Gastrocnemius medialis (tissue), 4 donors: ENCODE measurements around the gene GREB1L. TPM values are rescaled to one million over a fixed set of nuclear protein-coding genes. Genes with fewer than 3 reads are reported as not detected.

ENCODE experiments used
- ATAC-seq, 2 donors: fragments of 150-250 bp; one replicate each; pipeline ENCODE4 v1.9.1; 2016
- DNase-seq, 2 donors: peaks; one replicate each; pipeline ENCODE4 v3.0.0-alpha.2; 2019
- H3K27ac ChIP-seq, 4 donors: fragments of 200-600 bp; sonication (generic); 1 replicate in 1 of 4; 2 replicates in 3 of 4; pipeline ENCODE4 v1.5.1; 2016 to 2018; ENCODE audit warnings: mild to moderate bottlenecking in 2 of 4, moderate library complexity in 1 of 4
- H3K27me3 ChIP-seq, 3 donors: fragments of 200-600 bp; sonication (generic) in 2 of 3; 1 replicate in 1 of 3; 2 replicates in 2 of 3; pipeline versions ENCODE4 v1.5.1 to v1.6.0; 2016 to 2019; ENCODE audit warnings: mild to moderate bottlenecking in 1 of 3, moderate library complexity in 1 of 3
- H3K36me3 ChIP-seq, 2 donors: fragments of 200-600 bp; sonication (generic) in 1 of 2; one replicate each; pipeline ENCODE4 v1.5.1; 2017 to 2018
- H3K4me1 ChIP-seq, 2 donors: fragments of 200-600 bp; sonication (generic) in 1 of 2; one replicate each; pipeline ENCODE4 v1.5.1; 2016 to 2017; ENCODE audit warnings: mild to moderate bottlenecking in 2 of 2
- H3K4me3 ChIP-seq, 4 donors: fragments of 200-600 bp; sonication (generic) in 3 of 4; 1 replicate in 1 of 4; 2 replicates in 3 of 4; pipeline ENCODE4 v1.5.1; 2016 to 2019; ENCODE audit warnings: mild to moderate bottlenecking in 2 of 4
- H3K9me3 ChIP-seq, 3 donors: fragments of 200-600 bp; sonication (generic) in 2 of 3; 1 replicate in 1 of 3; 2 replicates in 2 of 3; pipeline ENCODE4 v1.5.1; 2016 to 2019
- POLR2A ChIP-seq, 2 donors: fragments of 450-650 bp; IDR thresholded peaks; one replicate each; pipeline ENCODE4 v1.6.1; 2017; ENCODE audit warnings: antibody characterized with exemption in 2 of 2, mild to moderate bottlenecking in 2 of 2, moderate library complexity in 2 of 2
- in situ Hi-C, 4 donors: fragments of 200-750 bp; cut with MboI; loops; one replicate each; pipeline versions ENCODE4 v1.15.0 to v1.8.0; 2017; ENCODE audit warnings: low sequenced_read_pairs in 4 of 4
- intact Hi-C: fragments of 100-400 bp; cut with DNase I; formaldehyde crosslinking; loops from one replicate; pipeline ENCODE4 v1.15.1; 2023; ENCODE audit warnings: low total_unique reads
- total RNA-seq, 4 donors: library from RNA; depleted of rRNA; stranded (reverse); fragments of >200 nt; gene quantifications; one replicate each; pipeline versions ENCODE4 v1.1.0 to v1.2.3, GENCODE V29; 2016
- TF ChIP-seq, protein P1 (sequence below), 5 experiments: fragments of 450-650 bp in 3 of 5; fragments of 200-600 bp in 2 of 5; sonication (generic) in 2 of 5; IDR thresholded peaks in 4 of 5; conservative IDR thresholded peaks in 1 of 5; 1 replicate in 4 of 5; 2 replicates in 1 of 5; pipeline ENCODE4 v1.5.1; 2016 to 2019; ENCODE audit warnings: antibody characterized with exemption in 5 of 5, mild to moderate bottlenecking in 3 of 5, moderate library complexity in 3 of 5

GREB1L gene
- total RNA-seq, 4 donors from 2014 or later = 4.4 to 14.4 (median 7.4) TPM

DNA sequence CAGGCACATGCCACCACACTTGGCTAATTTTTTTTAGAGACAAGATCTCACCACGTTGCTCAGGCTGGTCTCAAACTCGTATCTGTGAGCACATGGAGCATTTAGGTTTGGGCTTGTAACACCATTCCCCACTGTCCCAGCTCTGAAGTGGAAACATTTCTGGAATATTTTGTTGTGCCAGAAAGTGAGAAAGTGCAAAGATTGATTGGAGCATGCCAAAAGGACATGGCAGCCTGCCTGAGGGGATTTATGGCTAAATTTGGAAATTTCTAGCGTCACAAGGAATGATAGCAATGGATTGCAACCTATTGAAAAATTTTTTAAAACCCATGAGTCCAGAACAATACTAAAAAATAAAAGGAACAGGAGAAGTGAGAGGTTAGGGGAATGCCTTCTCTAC lies 221.7 kb downstream of the GREB1L start:
- Histone ChIP-seq H3K9me3 (no peaks in the 10 kb centered on the region), H3K36me3 (no peaks in the 10 kb centered on the region), H3K27me3 (no peaks in the 10 kb centered on the region), H3K4me1 (peaks cover 22 to 23% of the 10 kb centered on the region in 2 donors), H3K4me3 (no peak overlapping the region), H3K27ac (peak overlapping the region; percentile 17 to 49 (median 36))
- intact Hi-C loops (loop anchor here (2.0 kb wide), 1 partner anchor 19 kb away; no protein-coding TSS in a partner anchor), in situ Hi-C loops (no loop called here)
- DNase-seq (no peak), ATAC-seq (no peak)
- TF ChIP-seq POLR2A (IDR thresholded peaks at IDR 0.05) = no peak
- TF ChIP-seq, protein P1, sequence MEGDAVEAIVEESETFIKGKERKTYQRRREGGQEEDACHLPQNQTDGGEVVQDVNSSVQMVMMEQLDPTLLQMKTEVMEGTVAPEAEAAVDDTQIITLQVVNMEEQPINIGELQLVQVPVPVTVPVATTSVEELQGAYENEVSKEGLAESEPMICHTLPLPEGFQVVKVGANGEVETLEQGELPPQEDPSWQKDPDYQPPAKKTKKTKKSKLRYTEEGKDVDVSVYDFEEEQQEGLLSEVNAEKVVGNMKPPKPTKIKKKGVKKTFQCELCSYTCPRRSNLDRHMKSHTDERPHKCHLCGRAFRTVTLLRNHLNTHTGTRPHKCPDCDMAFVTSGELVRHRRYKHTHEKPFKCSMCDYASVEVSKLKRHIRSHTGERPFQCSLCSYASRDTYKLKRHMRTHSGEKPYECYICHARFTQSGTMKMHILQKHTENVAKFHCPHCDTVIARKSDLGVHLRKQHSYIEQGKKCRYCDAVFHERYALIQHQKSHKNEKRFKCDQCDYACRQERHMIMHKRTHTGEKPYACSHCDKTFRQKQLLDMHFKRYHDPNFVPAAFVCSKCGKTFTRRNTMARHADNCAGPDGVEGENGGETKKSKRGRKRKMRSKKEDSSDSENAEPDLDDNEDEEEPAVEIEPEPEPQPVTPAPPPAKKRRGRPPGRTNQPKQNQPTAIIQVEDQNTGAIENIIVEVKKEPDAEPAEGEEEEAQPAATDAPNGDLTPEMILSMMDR (IDR thresholded peaks at IDR 0.05 in 4 of 5, conservative IDR thresholded peaks at IDR 0.05 in 1 of 5) = no peak

DNA sequence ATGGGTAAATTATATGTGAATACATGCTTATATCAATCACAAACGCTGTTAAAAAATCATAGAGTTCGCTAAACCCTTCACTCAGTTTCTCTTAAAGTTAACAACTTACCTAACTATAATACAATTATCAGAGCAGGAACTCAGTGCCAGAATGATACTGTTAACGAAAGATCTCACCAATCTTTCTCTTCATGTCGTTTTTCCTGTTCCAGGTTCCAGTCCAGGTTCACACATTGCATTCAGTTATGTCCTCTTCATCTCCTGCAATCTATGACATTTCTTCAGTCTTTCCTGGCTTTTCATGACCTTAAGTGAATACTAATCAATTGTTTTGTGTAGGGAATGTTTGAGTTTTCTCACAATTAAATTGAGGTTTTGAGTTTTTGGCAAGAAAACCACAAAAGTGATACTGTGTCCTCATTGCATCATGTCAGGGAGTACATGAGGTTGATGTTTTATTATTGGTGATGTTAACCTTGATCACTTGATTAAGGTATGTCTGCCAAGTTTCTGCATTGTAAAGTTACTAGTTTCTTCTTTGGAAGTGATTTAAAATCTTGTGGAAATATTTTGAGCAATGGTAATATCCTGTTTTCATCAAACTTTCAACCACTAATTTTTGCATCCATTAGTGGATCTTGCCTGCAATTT lies 226.6 kb downstream of the GREB1L start:
- in situ Hi-C loops (no loop called here), intact Hi-C loops (no loop called here)
- no peak for ATAC-seq

DNA sequence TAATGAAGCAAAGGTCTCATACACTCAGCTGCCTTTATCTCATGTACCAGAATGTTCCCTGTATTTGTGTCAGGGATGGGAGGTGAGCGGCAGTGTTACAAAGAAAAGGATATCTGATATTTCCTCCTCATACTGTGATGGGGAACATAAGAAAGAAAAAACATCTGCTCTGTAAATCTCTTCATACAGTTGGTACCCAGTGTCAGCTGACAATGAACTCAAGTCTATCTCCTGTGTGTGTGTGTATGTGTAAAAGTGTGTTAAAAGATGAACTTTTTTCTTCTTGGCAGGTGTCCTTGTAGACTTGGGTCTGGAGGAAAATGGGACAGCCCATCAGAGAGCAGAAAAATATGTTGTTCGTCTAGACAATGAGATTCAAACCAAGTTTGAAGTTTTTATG lies 230.7 kb downstream of the GREB1L start:
- H3K4me1 ChIP-seq = no peaks in the 10 kb centered on the region
- no peaks in the 10 kb centered on the region for H3K36me3 ChIP-seq
- DNase-seq = no peak
- H3K27ac ChIP-seq = no peak overlapping the region
- H3K4me3 ChIP-seq = no peak overlapping the region
- in situ Hi-C loops = no loop called here
- no peaks in the 10 kb centered on the region for H3K9me3 ChIP-seq
- H3K27me3 ChIP-seq = no peaks in the 10 kb centered on the region
- TF ChIP-seq, protein P1 (IDR thresholded peaks at IDR 0.05 in 4 of 5, conservative IDR thresholded peaks at IDR 0.05 in 1 of 5) = no peak
- peak in 1 of 2 donors; percentile 37 for ATAC-seq
- intact Hi-C loops = no loop called here

More for the DNA sequence above, 226.6 kb downstream of the GREB1L start:
- Histone ChIP-seq H3K4me3 (no peak overlapping the region), H3K27ac (no peak overlapping the region), H3K36me3 (no peaks in the 10 kb centered on the region), H3K9me3 (no peaks in the 10 kb centered on the region), H3K4me1 (peaks cover 0 to 4% of the 10 kb centered on the region in 2 donors), H3K27me3 (no peaks in the 10 kb centered on the region)
- DNase-seq = no peak
- no peak for TF ChIP-seq POLR2A (IDR thresholded peaks at IDR 0.05)
- TF ChIP-seq, protein P1 (IDR thresholded peaks at IDR 0.05 in 4 of 5, conservative IDR thresholded peaks at IDR 0.05 in 1 of 5) = no peak

DNA sequence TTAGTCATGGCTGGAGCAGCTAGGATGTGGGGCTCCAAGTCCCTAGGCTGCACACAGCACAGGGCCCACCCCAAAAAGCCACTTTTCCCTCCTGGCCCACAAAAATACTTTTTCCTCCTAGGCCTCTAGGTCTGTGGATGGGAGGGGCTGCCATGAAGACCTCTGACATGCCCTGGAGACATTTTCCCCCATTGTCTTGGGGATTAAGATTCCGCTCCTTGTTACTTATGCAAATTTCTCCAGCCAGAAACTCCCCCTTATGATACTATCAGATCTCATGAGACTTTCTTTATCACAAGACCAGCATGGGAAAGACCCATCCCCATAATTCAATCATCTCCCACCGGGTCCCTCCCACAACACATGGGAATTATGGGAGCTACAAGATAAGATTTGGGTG lies 232.6 kb downstream of the GREB1L start:
- in situ Hi-C loops (loop anchor here in 1 of 4 donors (25.0 kb wide), 2 partner anchors 338 to 488 kb away; no protein-coding TSS in a partner anchor), intact Hi-C loops (no loop called here)
- DNase-seq (no peak), ATAC-seq (no peak)
- no peaks in the 10 kb centered on the region for H3K27me3 ChIP-seq
- no peak overlapping the region for H3K27ac ChIP-seq
- TF ChIP-seq, protein P1 (IDR thresholded peaks at IDR 0.05 in 4 of 5, conservative IDR thresholded peaks at IDR 0.05 in 1 of 5) = no peak
- TF ChIP-seq POLR2A (IDR thresholded peaks at IDR 0.05) = no peak
- H3K9me3 ChIP-seq = no peaks in the 10 kb centered on the region
- H3K36me3 ChIP-seq = no peaks in the 10 kb centered on the region
- no peak overlapping the region for H3K4me3 ChIP-seq
- no peaks in the 10 kb centered on the region for H3K4me1 ChIP-seq
